Type B pancreatic cell (in vitro differentiated cells): ENCODE data around the gene SPRY4. TPM values are rescaled to one million over a fixed set of nuclear protein-coding genes. Genes with fewer than 3 reads are reported as not detected.
A peak's percentile ranks its signal among the peaks of the same experiment; 100 is the strongest.

Experiments
- DNase-seq: peaks from one replicate; pipeline ENCODE4 v3.0.0; 2021; ENCODE audit warnings: mixed read lengths; ENCODE audit not compliant: unreplicated experiment; ENCODE audit errors: extremely low spot score
- H3K27ac Mint-ChIP-seq: 2 replicates; pipeline ENCODE4 v1.8.0; 2021; ENCODE audit warnings: mild to moderate bottlenecking, mixed read lengths
- H3K27me3 Mint-ChIP-seq: 2 replicates; pipeline ENCODE4 v1.8.0; 2021; ENCODE audit warnings: mixed read lengths
- H3K36me3 Mint-ChIP-seq: 2 replicates; pipeline ENCODE4 v1.8.0; 2021; ENCODE audit warnings: mixed read lengths
- H3K4me1 Mint-ChIP-seq: one replicate; pipeline ENCODE4 v1.8.0; 2021; ENCODE audit warnings: mixed read lengths; ENCODE audit not compliant: unreplicated experiment
- H3K4me3 Mint-ChIP-seq: 2 replicates; pipeline ENCODE4 v1.8.0; 2021; ENCODE audit warnings: mild to moderate bottlenecking, mixed read lengths
- H3K9me3 Mint-ChIP-seq: 2 replicates; pipeline ENCODE4 v1.8.0; 2021; ENCODE audit warnings: mixed read lengths
- CTCF ChIP-seq: fragments of 200-600 bp; sonication (generic); conservative IDR thresholded peaks from 2 replicates; pipeline ENCODE4 v1.5.0; 2021; ENCODE audit warnings: antibody characterized with exemption, mild to moderate bottlenecking
- total RNA-seq: library from RNA; stranded (reverse); gene quantifications from 2 replicates; pipeline ENCODE4 v1.2.1, GENCODE V29; 2021; ENCODE audit warnings: low replicate concordance

The SPRY4 gene
- total RNA-seq, 1 donor from 2014 or later = 20.7 TPM

- peaks cover 23% of the 10 kb centered on the region for H3K27me3 Mint-ChIP-seq
- H3K36me3 Mint-ChIP-seq = peaks cover 5% of the 10 kb centered on the region
- no peak for TF ChIP-seq CTCF
- no peaks in the 10 kb centered on the region for H3K9me3 Mint-ChIP-seq
- peak overlapping the region; percentile 94 for H3K27ac Mint-ChIP-seq
- peaks cover 58% of the 10 kb centered on the region for H3K4me1 Mint-ChIP-seq
- peak overlapping the region; percentile 95 for H3K4me3 Mint-ChIP-seq
- DNase-seq = no peak
Measured at GRCh38 chr5:142323480-142324135, 1.2 kb downstream of the SPRY4 start.

GRCh38 chr5:142322747-142323479 lies 1.9 kb downstream of the SPRY4 start:
- Mint-ChIP-seq H3K4me3 (peak overlapping the region; percentile 95), H3K36me3 (peaks cover 5% of the 10 kb centered on the region), H3K9me3 (no peaks in the 10 kb centered on the region), H3K27me3 (peaks cover 23% of the 10 kb centered on the region), H3K4me1 (peaks cover 61% of the 10 kb centered on the region), H3K27ac (peak overlapping the region; percentile 94)
- no peak for TF ChIP-seq CTCF
- no peak for DNase-seq

- Mint-ChIP-seq H3K36me3 (peaks cover 5% of the 10 kb centered on the region), H3K27me3 (peaks cover 20% of the 10 kb centered on the region), H3K27ac (peak overlapping the region; percentile 94), H3K4me3 (peak overlapping the region; percentile 95), H3K4me1 (peaks cover 58% of the 10 kb centered on the region), H3K9me3 (no peaks in the 10 kb centered on the region)
- no peak for DNase-seq
- no peak for TF ChIP-seq CTCF
Measured at GRCh38 chr5:142322403-142322746, 2.4 kb downstream of the SPRY4 start.

GRCh38 chr5:142320851-142321560 lies 3.8 kb downstream of the SPRY4 start:
- DNase-seq = no peak
- TF ChIP-seq CTCF = no peak
- H3K9me3 Mint-ChIP-seq = no peaks in the 10 kb centered on the region
- peaks cover 18% of the 10 kb centered on the region for H3K27me3 Mint-ChIP-seq
- H3K4me1 Mint-ChIP-seq = peaks cover 56% of the 10 kb centered on the region
- H3K4me3 Mint-ChIP-seq = peak overlapping the region; percentile 80
- H3K36me3 Mint-ChIP-seq = peaks cover 5% of the 10 kb centered on the region
- H3K27ac Mint-ChIP-seq = peak overlapping the region; percentile 63

- no peak for DNase-seq
- H3K27me3 Mint-ChIP-seq = peaks cover 18% of the 10 kb centered on the region
- peak overlapping the region; percentile 63 for H3K27ac Mint-ChIP-seq
- TF ChIP-seq CTCF = no peak
- peaks cover 5% of the 10 kb centered on the region for H3K36me3 Mint-ChIP-seq
- H3K4me1 Mint-ChIP-seq = peaks cover 62% of the 10 kb centered on the region
- H3K9me3 Mint-ChIP-seq = no peaks in the 10 kb centered on the region
- peak overlapping the region; percentile 80 for H3K4me3 Mint-ChIP-seq
Measured at GRCh38 chr5:142320430-142320738, 4.4 kb downstream of the SPRY4 start.
